NCI-H2171 treated with DMSO at 0.1 percent for 48 hours (cell line): ENCODE data around the gene CSNK2B.

Source experiments
- DNase-seq: peaks from one replicate; lab custom pipeline; 2025; lab: John Stamatoyannopoulos, UW

CSNK2B gene

GRCh38 chr6:31660381-31661261 lies 5.3 kb upstream of the CSNK2B start, which contains the start of gene C6orf47:
TSS of gene C6orf47 (minus strand) at chr6:31660778. CDS start at chr6:31659947, 831 bp downstream.
- DNase-seq = peak; percentile 85

GRCh38 chr6:31661262-31662123 lies 4.4 kb upstream of the CSNK2B start:
- no peak for DNase-seq

GRCh38 chr6:31662124-31662723 lies 3.7 kb upstream of the CSNK2B start:
- DNase-seq = no peak

- DNase-seq = no peak
These were observed 2.5 kb upstream of the CSNK2B start for GRCh38 chr6:31663126-31663960.

- DNase-seq = no peak
These were observed 1.7 kb upstream of the CSNK2B start for GRCh38 chr6:31663961-31664789.

- peak; percentile 96 for DNase-seq
These were observed 935 bp upstream of the CSNK2B start, which contains the start of gene GPANK1 for GRCh38 chr6:31664790-31665500. TSS of gene GPANK1 (minus strand) at chr6:31664997. CDS start at chr6:31664478, 519 bp downstream.

GRCh38 chr6:31666337-31666965 lies 571 bp downstream of the CSNK2B start:
- DNase-seq = no peak

- no peak for DNase-seq
These were observed 3.8 kb downstream of the CSNK2B start, which contains the start of gene LY6G5B for GRCh38 chr6:31669676-31670075. TSS of gene LY6G5B (plus strand) at chr6:31669976. CDS start at chr6:31670951, 975 bp downstream.

GRCh38 chr6:31676322-31676903 lies 10.5 kb downstream of the CSNK2B start:
- DNase-seq = no peak

GRCh38 chr6:31676904-31677303 lies 11.0 kb downstream of the CSNK2B start:
- no peak for DNase-seq

GRCh38 chr6:31677955-31678354 lies 12.1 kb downstream of the CSNK2B start:
- no peak for DNase-seq

- DNase-seq = peak; percentile 82
These were observed 14.6 kb downstream of the CSNK2B start, which contains the start of gene LY6G5C for GRCh38 chr6:31680226-31681134. TSS of gene LY6G5C (minus strand) at chr6:31681067. CDS start at chr6:31680373, 694 bp downstream.

- peak; percentile 43 for DNase-seq
These were observed 15.3 kb downstream of the CSNK2B start for GRCh38 chr6:31681135-31681671.

GRCh38 chr6:31683591-31683990 lies 17.7 kb downstream of the CSNK2B start:
- DNase-seq = no peak

- no peak for DNase-seq
These were observed 20.6 kb downstream of the CSNK2B start for GRCh38 chr6:31686483-31686882.

GRCh38 chr6:31687321-31687720 lies 21.4 kb downstream of the CSNK2B start:
- DNase-seq = no peak
